ENCODE data around the gene MYCL.
"Not testable (repeated sequence)": the region's sequence is repeated elsewhere in the genome, so short reads cannot be mapped to it uniquely, and the experiment has no call there.

MYCL gene

DNA sequence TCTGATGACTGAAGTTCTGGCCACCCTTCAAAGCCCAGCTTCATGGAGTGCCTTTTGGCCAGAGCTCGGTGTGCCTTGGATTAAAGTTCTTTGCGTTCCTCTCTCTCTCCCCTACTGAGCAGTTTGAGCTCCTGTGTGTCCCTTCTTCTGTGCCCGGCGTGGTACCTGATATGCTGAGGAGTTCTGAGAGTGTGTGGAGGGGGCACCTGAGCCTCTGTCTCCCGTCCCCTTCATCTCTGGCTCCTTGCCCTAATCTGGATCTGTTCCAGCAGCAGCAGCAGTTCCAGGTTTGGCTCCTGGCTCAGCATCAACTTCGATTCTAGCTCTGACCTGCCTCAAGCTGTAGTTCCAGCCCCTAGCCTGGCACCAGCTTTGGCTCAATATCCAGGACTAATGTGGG lies 25.1 kb upstream of the MYCL start:
- DNase-seq (no peak), ATAC-seq (no peak)
- H3K27ac Mint-ChIP-seq: peak overlapping the region in 1 of 2 donors; percentile 2
- H3K4me1 Mint-ChIP-seq: no peaks in the 10 kb centered on the region
- H3K9me3 Mint-ChIP-seq: no peaks in the 10 kb centered on the region
- no peaks in the 10 kb centered on the region for H3K27me3 Mint-ChIP-seq
- no peak overlapping the region for H3K4me3 Mint-ChIP-seq

DNA sequence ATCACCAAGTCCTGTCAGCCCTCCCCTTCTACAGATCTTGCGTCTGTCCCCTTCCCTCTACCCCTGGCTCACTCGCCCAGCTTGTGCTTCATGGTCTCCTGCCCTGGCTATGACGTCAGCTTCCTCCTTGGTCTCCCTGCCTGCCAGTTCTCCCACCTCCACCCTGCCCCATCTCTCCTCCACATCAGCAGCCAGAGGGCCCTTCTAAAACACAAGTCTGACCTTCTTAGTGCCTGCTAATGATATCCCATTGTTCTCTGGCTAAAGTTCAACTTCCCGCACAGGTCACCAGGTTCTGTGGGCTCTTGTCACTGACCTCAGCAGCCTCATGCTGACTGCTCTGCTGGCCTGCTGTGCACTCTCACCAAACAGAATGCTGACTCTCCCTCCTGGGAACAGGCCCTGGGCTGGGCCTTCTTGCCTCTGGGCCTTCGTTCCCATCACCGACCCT lies 24.7 kb upstream of the MYCL start:
- H3K4me1 Mint-ChIP-seq: no peaks in the 10 kb centered on the region
- ATAC-seq: no peak
- H3K27ac Mint-ChIP-seq: no peak overlapping the region
- no peak for DNase-seq
- H3K4me3 Mint-ChIP-seq: no peak overlapping the region
- H3K27me3 Mint-ChIP-seq: no peaks in the 10 kb centered on the region
- no peaks in the 10 kb centered on the region for H3K9me3 Mint-ChIP-seq

DNA sequence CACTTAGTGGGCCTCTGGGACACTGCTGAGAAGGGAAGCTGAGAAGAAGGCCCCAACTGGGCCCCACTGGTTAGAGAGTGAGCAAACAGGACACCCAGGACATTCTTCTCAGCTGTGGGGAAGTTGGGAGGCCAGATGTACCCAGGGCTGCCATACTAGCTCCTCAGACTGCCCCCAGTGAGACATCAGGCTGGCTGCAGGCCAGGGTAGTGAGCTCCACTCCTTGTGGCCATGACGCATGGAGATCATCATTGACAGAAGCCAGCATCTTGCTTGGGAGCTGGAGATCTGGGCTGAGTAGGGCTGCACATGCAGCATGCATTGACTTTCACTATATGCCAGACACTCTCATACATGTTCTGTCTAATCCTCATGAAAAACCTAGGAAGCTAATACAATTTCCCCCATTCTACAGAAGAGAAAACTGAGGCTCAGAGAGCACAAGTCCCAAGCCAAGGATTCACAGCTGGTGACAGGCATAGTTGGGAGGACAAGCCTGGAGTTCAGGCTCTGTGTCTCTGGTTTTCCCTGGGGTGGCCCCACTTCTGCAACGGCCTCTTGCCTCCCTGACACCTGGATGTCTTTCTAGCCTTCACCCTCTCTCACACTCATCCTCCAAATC lies 24.1 kb upstream of the MYCL start:
- Mint-ChIP-seq H3K4me3 (no peak overlapping the region), H3K27ac (no peak overlapping the region), H3K27me3 (no peaks in the 10 kb centered on the region), H3K4me1 (no peaks in the 10 kb centered on the region), H3K9me3 (no peaks in the 10 kb centered on the region)
- no peak for ATAC-seq
- DNase-seq: no peak

DNA sequence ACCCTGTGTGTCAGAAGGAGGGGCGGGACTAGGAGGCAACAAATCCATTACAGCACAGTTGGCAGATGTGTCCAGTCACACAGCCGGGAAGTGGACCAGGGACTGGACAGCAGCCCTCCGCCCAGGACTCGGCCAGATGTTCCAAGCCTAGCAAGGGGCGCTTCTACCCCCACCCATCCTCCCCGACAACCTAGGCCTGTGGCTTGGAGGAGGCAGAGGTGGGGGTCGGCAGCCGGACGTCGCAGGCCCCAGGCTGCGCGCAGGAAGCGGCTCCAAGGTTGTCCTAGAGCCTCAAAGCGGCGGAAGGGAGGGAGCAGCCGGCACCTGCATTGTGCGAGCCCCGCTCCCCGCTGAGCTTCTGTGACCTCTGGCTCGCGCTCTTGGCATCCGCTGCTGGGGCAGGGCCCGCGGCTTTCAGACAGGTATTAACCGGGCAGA lies 20.6 kb upstream of the MYCL start:
- Mint-ChIP-seq H3K4me1 (peaks cover 5% of the 10 kb centered on the region), H3K4me3 (no peak overlapping the region), H3K27me3 (no peaks in the 10 kb centered on the region), H3K9me3 (no peaks in the 10 kb centered on the region), H3K27ac (no peak overlapping the region)
- DNase-seq (no peak), ATAC-seq (no peak)

DNA sequence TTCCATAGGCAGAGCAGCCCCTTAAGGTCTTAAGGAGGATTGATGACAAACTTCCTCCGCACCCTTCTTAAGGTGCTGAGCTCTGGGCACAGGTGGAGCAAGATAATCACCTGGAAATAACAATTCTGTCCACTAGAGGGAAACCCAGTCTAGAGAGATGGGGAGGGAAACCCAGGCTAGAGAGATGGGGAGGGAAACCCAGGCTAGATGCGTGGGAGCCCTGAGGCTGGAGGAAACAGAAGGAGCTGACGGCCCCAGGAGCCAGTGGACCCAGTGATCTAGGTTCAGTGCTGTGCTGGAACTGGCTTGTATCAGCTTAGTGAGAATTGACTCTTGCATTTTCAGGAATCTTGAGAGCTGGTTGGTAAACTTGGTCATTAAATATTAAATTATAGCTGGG lies 17.8 kb upstream of the MYCL start:
- Mint-ChIP-seq H3K9me3 (no peaks in the 10 kb centered on the region), H3K27me3 (no peaks in the 10 kb centered on the region), H3K4me3 (no peak overlapping the region), H3K4me1 (peaks cover 5% of the 10 kb centered on the region), H3K27ac (no peak overlapping the region)
- DNase-seq (peak; percentile 52 to 55), ATAC-seq (peak; percentile 99)

DNA sequence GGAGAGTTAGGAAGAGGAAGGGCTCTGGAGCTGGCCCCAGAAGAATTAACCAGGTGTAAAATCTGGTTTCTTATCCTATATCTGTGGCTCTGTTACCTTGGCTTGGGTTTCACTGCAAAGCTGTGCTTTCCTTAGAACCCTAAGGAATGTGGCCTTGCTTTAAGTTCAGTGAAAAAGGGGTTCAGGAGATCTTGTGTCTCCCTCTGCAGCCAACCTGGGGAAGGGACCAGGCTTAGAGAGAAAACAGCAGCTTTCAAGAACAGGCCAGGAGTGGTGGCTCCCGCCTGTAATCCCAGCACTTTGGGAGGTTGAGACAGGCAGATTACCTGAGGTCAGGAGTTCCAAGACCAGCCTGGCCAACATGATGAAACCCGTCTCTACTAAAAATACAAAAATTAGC lies 16.1 kb upstream of the MYCL start:
- Mint-ChIP-seq H3K27ac (no peak overlapping the region), H3K4me3 (no peak overlapping the region), H3K9me3 (no peaks in the 10 kb centered on the region)

DNA sequence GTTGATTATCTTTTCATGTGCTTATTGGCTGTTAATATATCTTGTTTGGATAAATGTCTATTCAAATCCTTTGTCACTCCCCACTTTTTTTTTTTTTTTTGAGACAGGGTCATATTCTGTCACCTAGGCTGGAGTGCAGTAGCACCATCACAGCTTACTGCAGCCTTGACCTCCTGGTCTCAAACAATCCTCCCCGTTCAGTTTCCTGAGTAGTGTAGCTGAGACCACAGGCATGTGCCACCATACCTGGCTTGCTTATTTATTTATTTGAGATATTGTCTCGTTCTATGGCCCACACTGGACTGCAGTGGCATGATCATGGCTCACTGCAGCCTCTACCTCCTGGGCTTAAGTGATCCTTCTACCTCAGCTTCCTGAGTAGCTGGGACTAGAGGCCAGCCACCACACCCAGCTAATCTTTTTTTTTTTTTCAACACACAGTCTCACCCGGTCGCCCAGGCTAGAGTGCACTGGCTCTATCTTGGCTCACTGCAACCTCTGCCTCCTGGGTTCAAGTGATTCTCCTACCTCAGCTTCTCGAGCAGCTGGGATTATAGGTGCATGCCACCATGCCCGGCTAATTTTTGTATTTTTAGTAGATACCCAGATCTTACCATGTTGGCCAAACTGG lies 13.9 kb upstream of the MYCL start:
- Mint-ChIP-seq H3K27me3 (no peaks in the 10 kb centered on the region), H3K27ac (no peak overlapping the region)

More for the DNA sequence above, 16.1 kb upstream of the MYCL start:
- DNase-seq (no peak), ATAC-seq (no peak)
- H3K4me1 Mint-ChIP-seq: peaks cover 5% of the 10 kb centered on the region
- no peaks in the 10 kb centered on the region for H3K27me3 Mint-ChIP-seq

DNA sequence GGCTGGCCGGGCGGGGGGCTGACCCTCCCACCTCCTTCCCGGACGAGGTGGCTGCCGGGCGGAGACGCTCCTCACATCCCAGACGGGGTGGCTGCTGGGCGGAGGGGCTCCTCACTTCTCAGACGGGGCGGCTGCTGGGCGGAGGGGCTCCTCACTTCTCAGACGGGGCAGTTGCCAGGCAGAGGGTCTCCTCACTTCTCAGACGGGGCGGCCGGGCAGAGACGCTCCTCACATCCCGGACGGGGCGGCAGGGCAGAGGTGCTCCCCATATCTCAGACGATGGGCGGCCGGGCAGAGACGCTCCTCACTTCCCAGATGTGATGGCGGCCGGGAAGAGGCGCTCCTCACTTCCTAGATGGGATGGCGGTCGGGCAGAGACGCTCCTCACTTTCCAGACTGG lies 11.4 kb upstream of the MYCL start:
- Mint-ChIP-seq H3K27me3 (peaks cover 11% of the 10 kb centered on the region), H3K9me3 (peaks cover 14 to 20% of the 10 kb centered on the region in 2 donors)
- H3K4me3 Mint-ChIP-seq, H3K4me1 Mint-ChIP-seq, DNase-seq, H3K27ac Mint-ChIP-seq, ATAC-seq: not testable (repeated sequence)

More for the DNA sequence above, 13.9 kb upstream of the MYCL start:
- H3K4me3 Mint-ChIP-seq: no peak overlapping the region
- no peak for DNase-seq
- ATAC-seq: no peak
- peaks cover 5% of the 10 kb centered on the region for H3K4me1 Mint-ChIP-seq
- no peaks in the 10 kb centered on the region for H3K9me3 Mint-ChIP-seq

DNA sequence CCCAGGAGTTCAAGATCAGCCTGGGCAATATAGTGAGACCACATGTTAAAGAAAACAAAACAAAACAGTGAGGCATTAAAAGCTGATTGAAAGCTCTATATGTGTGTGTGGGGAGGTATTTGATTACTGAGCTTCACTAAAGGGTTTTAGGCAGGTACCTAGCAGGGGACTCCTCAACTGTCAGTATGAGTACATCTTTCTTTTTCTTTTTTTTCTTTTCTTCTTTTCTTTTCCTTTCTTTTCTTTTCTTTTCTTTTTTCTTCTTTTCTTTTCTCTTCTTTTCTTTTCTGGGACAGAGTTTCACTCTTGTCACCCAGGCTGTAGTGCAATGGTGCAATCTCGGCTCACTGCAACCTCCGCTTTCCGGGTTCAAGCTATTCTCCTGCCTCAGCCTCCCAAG lies 8.5 kb upstream of the MYCL start:
- peaks cover 38% of the 10 kb centered on the region for H3K27me3 Mint-ChIP-seq
- no peak overlapping the region for H3K4me3 Mint-ChIP-seq
- H3K27ac Mint-ChIP-seq: no peak overlapping the region
- no peaks in the 10 kb centered on the region for H3K4me1 Mint-ChIP-seq
- DNase-seq (no peak), ATAC-seq (no peak)
- H3K9me3 Mint-ChIP-seq: peaks cover 23 to 29% of the 10 kb centered on the region in 2 donors

DNA sequence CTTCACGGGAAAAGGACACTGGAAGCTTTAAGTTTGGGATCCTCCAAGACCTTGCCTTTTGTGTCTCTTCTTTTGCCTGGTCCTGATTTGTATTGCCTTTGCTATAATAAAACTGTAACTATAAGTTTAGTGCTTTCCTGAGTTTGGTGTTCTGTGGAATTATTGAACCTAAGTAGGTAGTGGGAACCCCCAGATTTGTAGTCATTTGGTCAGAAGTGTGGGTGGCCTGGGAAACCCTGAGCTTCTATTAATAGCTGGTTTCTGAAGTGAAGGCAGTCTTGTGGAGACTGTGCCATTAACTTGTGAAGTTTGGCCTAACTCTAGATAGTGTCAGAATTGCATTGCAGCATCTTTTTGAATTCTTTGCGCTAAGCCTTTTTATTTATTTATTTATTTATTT lies 6.8 kb upstream of the MYCL start:
- Mint-ChIP-seq H3K27me3 (peaks cover 56% of the 10 kb centered on the region), H3K4me1 (no peaks in the 10 kb centered on the region)
- ATAC-seq: no peak

DNA sequence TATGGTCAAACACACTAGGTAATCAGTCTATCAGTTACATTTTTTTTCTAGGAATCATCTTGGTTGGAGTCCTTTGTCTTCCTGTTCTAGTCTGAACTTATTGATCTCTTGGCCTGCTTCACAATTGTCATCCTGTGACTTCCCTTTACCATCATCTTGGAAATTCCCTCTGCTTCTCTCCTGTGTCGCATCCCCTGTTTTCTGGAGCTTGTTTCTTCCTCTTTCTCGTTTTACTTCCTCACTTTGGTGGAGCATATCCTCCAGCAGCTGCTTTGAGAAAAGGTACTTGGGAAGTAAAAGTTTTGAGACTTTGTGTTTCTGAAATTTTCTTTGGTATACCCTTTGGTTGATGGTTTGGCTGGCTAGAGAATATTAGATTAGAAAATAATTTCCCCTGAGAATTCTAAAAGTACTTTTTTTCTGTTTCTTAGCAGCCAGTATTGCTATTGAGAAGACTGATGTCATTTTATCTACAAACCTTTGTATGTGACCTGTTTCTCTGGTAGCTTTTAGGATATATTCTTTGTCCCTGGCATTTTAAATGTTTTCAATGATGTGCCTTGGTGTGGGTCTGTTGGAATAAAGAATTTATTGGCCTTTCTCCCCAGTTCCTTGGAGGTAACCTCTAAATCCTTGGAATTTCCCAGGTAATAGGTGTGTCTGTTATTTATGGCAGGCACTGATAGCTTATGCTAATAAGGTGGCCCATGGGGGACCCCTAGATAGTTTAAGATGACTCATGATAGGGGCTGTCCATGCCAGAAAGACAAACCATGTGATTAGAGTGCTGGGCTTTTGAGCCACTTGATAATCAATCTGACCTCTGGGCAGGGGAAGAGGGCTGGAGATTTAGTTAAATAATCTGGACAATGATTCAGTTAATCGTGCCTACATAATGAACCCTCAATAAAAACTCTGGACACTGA lies 6.1 kb upstream of the MYCL start:
- H3K4me3 Mint-ChIP-seq: no peak overlapping the region
- peaks cover 4% of the 10 kb centered on the region for H3K4me1 Mint-ChIP-seq
- no peak for ATAC-seq

More for the DNA sequence above, 6.8 kb upstream of the MYCL start:
- no peak overlapping the region for H3K4me3 Mint-ChIP-seq
- no peak for DNase-seq
- peaks cover 23 to 29% of the 10 kb centered on the region in 2 donors for H3K9me3 Mint-ChIP-seq
- no peak overlapping the region for H3K27ac Mint-ChIP-seq

DNA sequence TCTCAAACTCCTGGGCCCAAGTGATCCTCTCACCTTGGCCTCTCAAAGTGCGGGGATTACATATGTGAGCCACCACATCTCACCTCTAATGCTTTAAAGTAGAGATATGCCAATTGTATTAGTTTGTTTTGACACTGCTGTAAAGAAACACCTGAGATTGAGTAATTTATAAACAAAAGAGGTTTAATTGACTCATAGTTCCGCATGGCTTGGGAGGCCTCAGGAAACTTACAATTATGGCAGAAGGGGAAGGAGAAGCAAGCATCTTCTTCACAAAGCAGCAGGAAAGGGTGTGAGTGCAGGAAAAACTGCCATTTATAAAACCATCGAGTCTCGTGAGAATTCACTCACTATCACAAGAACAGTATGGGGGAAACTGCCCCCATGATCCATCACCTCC lies 3.5 kb upstream of the MYCL start:
- DNase-seq (no peak), ATAC-seq (no peak)
- Mint-ChIP-seq H3K27me3 (peaks cover 80% of the 10 kb centered on the region), H3K4me1 (peaks cover 12% of the 10 kb centered on the region), H3K4me3 (no peak overlapping the region), H3K27ac (no peak overlapping the region), H3K9me3 (peaks cover 23 to 28% of the 10 kb centered on the region in 2 donors)

More for the DNA sequence above, 6.1 kb upstream of the MYCL start:
- no peak for DNase-seq
- H3K9me3 Mint-ChIP-seq: peaks cover 23 to 29% of the 10 kb centered on the region in 2 donors
- no peak overlapping the region for H3K27ac Mint-ChIP-seq
- H3K27me3 Mint-ChIP-seq: peaks cover 63% of the 10 kb centered on the region

DNA sequence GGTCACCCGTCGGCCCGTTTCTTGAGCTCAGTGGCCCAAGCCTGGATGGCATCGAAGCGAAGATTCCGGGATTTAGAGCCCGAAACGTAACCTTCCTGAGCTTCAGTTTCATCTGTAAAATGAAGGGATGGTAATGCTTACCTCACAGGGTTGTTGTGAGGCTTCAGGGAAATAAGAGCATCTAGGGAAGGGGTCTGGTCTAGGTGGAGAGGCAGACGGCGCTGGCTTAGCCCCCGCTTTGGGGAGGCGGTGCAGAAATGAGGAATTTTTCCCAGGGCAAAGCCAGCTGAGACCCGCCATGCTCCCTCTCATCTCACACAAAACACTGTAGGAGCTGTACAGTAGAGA lies 717 bp upstream of the MYCL start:
- Mint-ChIP-seq H3K9me3 (peaks cover 3 to 5% of the 10 kb centered on the region in 2 donors), H3K4me3 (peak overlapping the region; percentile 76 to 83), H3K27me3 (peaks cover 91% of the 10 kb centered on the region), H3K4me1 (peaks cover 12% of the 10 kb centered on the region), H3K27ac (no peak overlapping the region)
- peak; percentile 11 for ATAC-seq
- DNase-seq: no peak

DNA sequence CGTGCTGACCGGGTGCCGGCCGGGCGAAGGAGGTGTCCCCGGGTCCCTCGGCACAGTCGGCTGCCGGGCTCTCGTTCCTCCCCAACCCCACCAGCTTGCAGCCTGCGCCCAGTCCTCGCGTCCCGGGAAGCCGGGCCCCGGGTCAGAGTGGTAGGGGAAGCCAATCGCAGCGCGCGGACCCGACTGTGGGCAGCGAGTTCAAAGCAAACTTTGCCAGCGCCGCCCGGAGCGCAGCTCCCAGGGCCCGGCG lies 328 bp downstream of the MYCL start:
- peaks cover 12% of the 10 kb centered on the region for H3K4me1 Mint-ChIP-seq
- H3K27ac Mint-ChIP-seq: no peak overlapping the region
- no peak for DNase-seq
- no peaks in the 10 kb centered on the region for H3K9me3 Mint-ChIP-seq
- H3K27me3 Mint-ChIP-seq: peaks cover 91% of the 10 kb centered on the region
- ATAC-seq: no peak
- H3K4me3 Mint-ChIP-seq: peak overlapping the region; percentile 54 to 64

DNA sequence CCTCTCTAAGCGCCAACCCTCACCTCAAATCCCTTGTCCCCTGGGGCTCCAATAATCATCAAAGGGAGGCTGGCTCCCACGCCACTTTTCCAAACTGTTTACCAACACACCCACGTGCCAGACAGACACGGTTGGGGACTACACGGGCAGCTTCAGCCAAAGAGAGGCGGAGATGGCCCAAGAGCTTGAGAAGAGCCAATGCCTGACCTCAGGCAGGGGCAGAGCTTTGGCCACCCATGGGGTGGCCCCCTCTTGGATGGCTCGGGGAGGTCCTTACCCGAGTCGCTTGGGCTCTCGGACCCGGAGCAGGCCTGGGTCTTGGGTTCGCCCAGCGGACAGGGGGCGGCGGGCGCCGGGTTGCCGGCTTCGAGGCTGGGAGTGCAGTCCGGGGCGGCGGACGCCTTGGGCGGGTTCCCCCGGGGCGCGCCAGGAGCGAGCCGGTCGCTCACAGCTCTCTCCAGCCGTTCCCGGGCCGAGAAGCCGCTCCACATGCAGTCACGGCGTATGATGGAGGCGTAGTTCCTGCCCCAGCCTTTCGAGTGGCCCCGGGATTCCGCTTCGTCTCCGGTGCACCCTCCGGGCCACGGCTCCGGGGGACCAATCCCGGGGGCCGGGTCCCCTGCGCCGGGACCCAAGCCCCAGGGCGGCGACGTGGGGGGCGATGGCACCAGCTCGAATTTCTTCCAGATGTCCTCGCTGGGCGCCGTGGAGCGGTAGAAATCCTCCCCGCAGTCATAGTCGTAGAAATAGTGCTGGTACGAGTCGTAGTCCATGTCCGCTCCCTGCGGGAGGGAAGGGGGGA lies 854 bp downstream of the MYCL start:
- H3K4me3 Mint-ChIP-seq: peak overlapping the region; percentile 54 to 68
- H3K4me1 Mint-ChIP-seq: peaks cover 12% of the 10 kb centered on the region
- DNase-seq (peak in 1 of 2 donors; percentile 15), ATAC-seq (peak; percentile 32)
- no peak overlapping the region for H3K27ac Mint-ChIP-seq
- H3K27me3 Mint-ChIP-seq: peaks cover 90% of the 10 kb centered on the region
- no peaks in the 10 kb centered on the region for H3K9me3 Mint-ChIP-seq
